HG02970 (cell line): Measurements from ENCODE around the gene EDC3.
"Not testable (repeated sequence)": the region's sequence is repeated elsewhere in the genome, so short reads cannot be mapped to it uniquely, and the experiment has no call there.

Experiments
- ATAC-seq: cut with Tn5 transposase; IDR thresholded peaks from one replicate; pipeline ENCODE4 v1.9.1; 2021; ENCODE audit warnings: mild to moderate bottlenecking, moderate library complexity, moderate number of reproducible peaks; ENCODE audit not compliant: unreplicated experiment, low FRiP score

Gene EDC3

GRCh38 chr15:74656935-74657535 is 38.8 kb downstream of the EDC3 start:
- ATAC-seq: no peak

GRCh38 chr15:74655424-74655823 is 40.4 kb downstream of the EDC3 start:
- no peak for ATAC-seq

GRCh38 chr15:74653426-74654102 is 42.3 kb downstream of the EDC3 start:
- ATAC-seq: no peak

- no peak for ATAC-seq
These were observed 44.5 kb downstream of the EDC3 start for GRCh38 chr15:74651242-74651741.

GRCh38 chr15:74648051-74648842 is 47.6 kb downstream of the EDC3 start:
- no peak for ATAC-seq

GRCh38 chr15:74646480-74646879 is 49.3 kb downstream of the EDC3 start:
- ATAC-seq: no peak

GRCh38 chr15:74643665-74644204 is 52.1 kb downstream of the EDC3 start:
- ATAC-seq: no peak

- no peak for ATAC-seq
These were observed 52.8 kb downstream of the EDC3 start for GRCh38 chr15:74642734-74643664.

GRCh38 chr15:74642348-74642733 is 53.5 kb downstream of the EDC3 start:
- ATAC-seq: no peak

GRCh38 chr15:74641151-74641550 is 54.7 kb downstream of the EDC3 start:
- ATAC-seq: no peak

GRCh38 chr15:74636984-74637383 is 58.8 kb downstream of the EDC3 start:
- ATAC-seq: no peak

- no peak for ATAC-seq
These were observed 60.6 kb downstream of the EDC3 start for GRCh38 chr15:74635228-74635627.

GRCh38 chr15:74633781-74634180 is 62.0 kb downstream of the EDC3 start:
- no peak for ATAC-seq

GRCh38 chr15:74632601-74633000 is 63.2 kb downstream of the EDC3 start:
- no peak for ATAC-seq

GRCh38 chr15:74631935-74632560 is 63.8 kb downstream of the EDC3 start:
- no peak for ATAC-seq

GRCh38 chr15:74631408-74631807 is 64.4 kb downstream of the EDC3 start:
- ATAC-seq: no peak

- no peak for ATAC-seq
These were observed 64.8 kb downstream of the EDC3 start for GRCh38 chr15:74631087-74631385.

GRCh38 chr15:74630284-74631086 is 65.3 kb downstream of the EDC3 start:
- ATAC-seq: no peak

- not testable (repeated sequence) for ATAC-seq
These were observed 66.1 kb downstream of the EDC3 start for GRCh38 chr15:74629696-74630095.
